Liver (tissue), 9 donors: ENCODE results near the gene TEX11. TPM values are rescaled to one million over a fixed set of nuclear protein-coding genes. Genes with fewer than 3 reads are reported as not detected.
"Not testable (repeated sequence)": the region's sequence is repeated elsewhere in the genome, so short reads cannot be mapped to it uniquely, and the experiment has no call there.

Experiments
- DNase-seq: peaks from one replicate; pipeline ENCODE4 v3.0.0-alpha.2; 2017; ENCODE audit warnings: low spot score
- H3K27ac ChIP-seq, 2 donors: one replicate each; pipeline ENCODE4 v1.7.0; 2013; ENCODE audit warnings: inconsistent platforms in 2 of 2, low read length in 2 of 2, control low read depth in 1 of 2, low read depth in 1 of 2, mild to moderate bottlenecking in 1 of 2
- H3K27me3 ChIP-seq, 4 donors: one replicate each; pipeline versions ENCODE4 v1.6.1 to v1.7.0; 2013; ENCODE audit warnings: low read length in 3 of 4, inconsistent platforms in 1 of 4, mild to moderate bottlenecking in 1 of 4, moderate library complexity in 1 of 4; ENCODE audit not compliant: control insufficient read depth in 4 of 4, insufficient read depth in 4 of 4
- H3K36me3 ChIP-seq, 4 donors: one replicate each; pipeline versions ENCODE4 v1.6.1 to v1.7.0; 2013; ENCODE audit warnings: low read length in 3 of 4, mild to moderate bottlenecking in 3 of 4, low read depth in 1 of 4, moderate library complexity in 1 of 4; ENCODE audit not compliant: control insufficient read depth in 4 of 4, insufficient read depth in 3 of 4
- H3K4me1 ChIP-seq, 4 donors: one replicate each; pipeline versions ENCODE4 v1.6.1 to v1.7.0; 2013; ENCODE audit warnings: low read length in 3 of 4, mild to moderate bottlenecking in 3 of 4, moderate library complexity in 1 of 4; ENCODE audit not compliant: control insufficient read depth in 4 of 4, insufficient read depth in 4 of 4
- H3K4me3 ChIP-seq, 3 donors: one replicate each; pipeline versions ENCODE4 v1.6.1 to v1.7.0; 2013; ENCODE audit warnings: low read length in 3 of 3, control low read depth in 1 of 3, low read depth in 1 of 3, mild to moderate bottlenecking in 1 of 3
- H3K9ac ChIP-seq, 2 donors: one replicate each; pipeline ENCODE4 v1.7.0; 2013; ENCODE audit warnings: low read length in 2 of 2, mild to moderate bottlenecking in 2 of 2, moderate library complexity in 2 of 2, control low read depth in 1 of 2, low read depth in 1 of 2
- H3K9me3 ChIP-seq, 4 donors: one replicate each; pipeline versions ENCODE4 v1.6.1 to v1.7.0; 2013; ENCODE audit warnings: low read length in 3 of 4; ENCODE audit not compliant: control insufficient read depth in 4 of 4
- CTCF ChIP-seq: fragments of 150-350 bp; IDR thresholded peaks from 2 replicates; pipeline ENCODE4 v1.5.1; 2017; ENCODE audit warnings: improper control_type of control experiment, low read depth, low read length; ENCODE audit not compliant: missing input control
- EGR1 ChIP-seq, 2 donors: IDR thresholded peaks; 2 replicates each; pipeline ENCODE4 v1.6.1; 2016 to 2018; ENCODE audit warnings: antibody characterized with exemption in 2 of 2, low read depth in 2 of 2
- FOXA1 ChIP-seq: IDR thresholded peaks from 2 replicates; pipeline ENCODE4 v1.6.1; 2016; ENCODE audit warnings: antibody characterized with exemption
- FOXA2 ChIP-seq: IDR thresholded peaks from 2 replicates; pipeline ENCODE4 v1.6.1; 2016; ENCODE audit warnings: antibody characterized with exemption
- GABPA ChIP-seq, 2 donors: IDR thresholded peaks in 1 of 2; conservative IDR thresholded peaks in 1 of 2; 2 replicates each; pipeline ENCODE4 v1.6.1; 2016; ENCODE audit warnings: antibody characterized with exemption in 2 of 2, mild to moderate bottlenecking in 1 of 2, moderate library complexity in 1 of 2
- HNF4A ChIP-seq, 2 donors: conservative IDR thresholded peaks; 2 replicates each; pipeline ENCODE4 v1.6.1; 2016; ENCODE audit warnings: antibody characterized with exemption in 2 of 2, mild to moderate bottlenecking in 2 of 2
- HNF4G ChIP-seq: IDR thresholded peaks from 2 replicates; pipeline ENCODE4 v1.6.1; 2016; ENCODE audit warnings: antibody characterized with exemption
- JUND ChIP-seq, 2 donors: IDR thresholded peaks; 2 replicates each; pipeline ENCODE4 v1.6.1; 2016; ENCODE audit warnings: antibody characterized with exemption in 2 of 2
- MAX ChIP-seq: IDR thresholded peaks from 2 replicates; pipeline ENCODE4 v1.6.1; 2016; ENCODE audit warnings: antibody characterized with exemption
- NR2F2 ChIP-seq: IDR thresholded peaks from 2 replicates; pipeline ENCODE4 v1.6.1; 2016; ENCODE audit warnings: antibody characterized with exemption
- RAD21 ChIP-seq, 2 donors: IDR thresholded peaks; 2 replicates each; pipeline ENCODE4 v1.6.1; 2016; ENCODE audit warnings: antibody characterized with exemption in 2 of 2, mild to moderate bottlenecking in 2 of 2
- REST ChIP-seq: IDR thresholded peaks from 2 replicates; pipeline ENCODE4 v1.6.1; 2016; ENCODE audit warnings: antibody characterized with exemption, mild to moderate bottlenecking
- RXRA ChIP-seq, 2 donors: IDR thresholded peaks; 2 replicates each; pipeline ENCODE4 v1.6.1; 2017 to 2018; ENCODE audit warnings: antibody characterized with exemption in 2 of 2, mild to moderate bottlenecking in 1 of 2
- SP1 ChIP-seq: IDR thresholded peaks from 2 replicates; pipeline ENCODE4 v1.6.1; 2018; ENCODE audit warnings: antibody characterized with exemption, mild to moderate bottlenecking
- TAF1 ChIP-seq: conservative IDR thresholded peaks from 2 replicates; pipeline ENCODE4 v1.6.1; 2016; ENCODE audit warnings: antibody characterized with exemption, mild to moderate bottlenecking
- YY1 ChIP-seq: IDR thresholded peaks from 2 replicates; pipeline ENCODE4 v1.6.1; 2016; ENCODE audit warnings: antibody characterized with exemption, mild to moderate bottlenecking
- ZBTB33 ChIP-seq: IDR thresholded peaks from 2 replicates; pipeline ENCODE4 v1.6.1; 2016; ENCODE audit warnings: antibody characterized with exemption
- WGBS: extraction: QIAGEN DNeasy Blood & Tissue Kit; methylation state at CpG from one replicate; pipeline ENCODE4 v1.1.7; 2013; 5-methylcytosine and 5-hydroxymethylcytosine counted together
- polyA plus RNA-seq, 2 donors: library from polyadenylated mRNA; stranded (reverse) in 1 of 2; unstranded in 1 of 2; fragments of 200-250 nt in 1 of 2; fragments of >200 nt in 1 of 2; fragmentation: Nextera tagmentation in 1 of 2; extraction: Ambion mirVana in 1 of 2; gene quantifications; one replicate each; pipeline versions ENCODE4 v1.2.1 to v1.2.3, GENCODE V29; 2013 to 2015
- total RNA-seq, 2 donors: library from RNA; depleted of rRNA; stranded (reverse); fragments of >200 nt; gene quantifications; one replicate each; pipeline ENCODE4 v1.2.3, GENCODE V29; 2014
- donor health status: healthy.
- donor health status: healthy.
- donor health status: healthy.
- donor health status: healthy.
- donor health status: healthy.

Gene TEX11
- total and polyA plus RNA-seq, 4 donors, result 0.03 to 0.14 (median 0.08) TPM; not detected in 1

- no peak overlapping the region for H3K9ac ChIP-seq
- TF ChIP-seq RAD21 (IDR thresholded peaks at IDR 0.05), result no peak
- no peak for TF ChIP-seq MAX
- TF ChIP-seq REST, result no peak
- no peak for TF ChIP-seq HNF4G
- no peak for TF ChIP-seq JUND (IDR thresholded peaks at IDR 0.05)
- TF ChIP-seq RXRA (IDR thresholded peaks at IDR 0.05), result no peak
- no peak for TF ChIP-seq FOXA1
- no peak for TF ChIP-seq SP1
- TF ChIP-seq TAF1, result no peak
- TF ChIP-seq EGR1 (IDR thresholded peaks at IDR 0.05; ENCODE audit: low read depth in 2 of 2), result no peak
- no peak for TF ChIP-seq ZBTB33
- TF ChIP-seq GABPA (IDR thresholded peaks at IDR 0.05 in 1 of 2, conservative IDR thresholded peaks at IDR 0.05 in 1 of 2), result no peak
- no peak for TF ChIP-seq FOXA2
- TF ChIP-seq NR2F2, result no peak
- no peak for TF ChIP-seq YY1
- no peak for TF ChIP-seq HNF4A (conservative IDR thresholded peaks at IDR 0.05)
- TF ChIP-seq CTCF, result no peak
- no peaks in the 10 kb centered on the region for H3K9me3 ChIP-seq
- 87% methylated on average over 8 of the region's 8 CpGs for WGBS
- no peak overlapping the region for H3K27ac ChIP-seq
- H3K27me3 ChIP-seq, result no peaks in the 10 kb centered on the region
- H3K4me3 ChIP-seq, result no peak overlapping the region
- DNase-seq, result no peak
- no peaks in the 10 kb centered on the region for H3K4me1 ChIP-seq
- H3K36me3 ChIP-seq, result no peaks in the 10 kb centered on the region
Observed at GRCh38 chrX:70806081-70806480, 102.4 kb downstream of the TEX11 start.

- H3K9ac ChIP-seq, H3K4me3 ChIP-seq, H3K36me3 ChIP-seq, H3K27me3 ChIP-seq, DNase-seq, H3K4me1 ChIP-seq, H3K9me3 ChIP-seq, H3K27ac ChIP-seq: not testable (repeated sequence)
- WGBS, result 56% methylated on average over 1 of the region's 1 CpG
Observed at GRCh38 chrX:70796742-70797141, 111.8 kb downstream of the TEX11 start.
